OCI-LY3 (cell line): ENCODE data around the gene KCNQ1.

Experiments
- H2AFZ ChIP-seq: fragments of 200-600, 300-600 bp; shearing (Covaris generic); 2 replicates; pipeline ENCODE4 v1.6.0; 2014; ENCODE audit warnings: antibody characterized with exemption, low read depth, low read length
- H3K27ac ChIP-seq: fragments of 200-600, 300-600 bp; sonication (generic); 2 replicates; pipeline ENCODE4 v1.5.1; 2014; ENCODE audit warnings: mild to moderate bottlenecking, low read length, moderate library complexity, mixed read lengths
- H3K27me3 ChIP-seq: fragments of 200-600, 300-600 bp; sonication (generic); 2 replicates; pipeline ENCODE4 v1.6.1; 2014; ENCODE audit warnings: low read depth, low read length, mixed read lengths
- H3K36me3 ChIP-seq: fragments of 200-600, 300-600 bp; sonication (generic); replicated peaks from 2 replicates; pipeline ENCODE3; 2014; ENCODE audit warnings: low read depth, low read length, mixed read lengths
- H3K4me1 ChIP-seq: fragments of 300-600, 200-600 bp; sonication (generic); 2 replicates; pipeline ENCODE4 v1.6.1; 2014; ENCODE audit warnings: low read length, mixed read lengths
- H3K4me2 ChIP-seq: fragments of 200-600, 300-600 bp; sonication (generic); 2 replicates; pipeline ENCODE4 v1.6.1; 2014; ENCODE audit warnings: low read length, mixed read lengths
- H3K4me3 ChIP-seq: fragments of 300-600, 200-600 bp; sonication (generic); 2 replicates; pipeline ENCODE4 v1.5.1; 2014; ENCODE audit warnings: antibody characterized with exemption, mild to moderate bottlenecking, low read length, moderate library complexity
- H3K79me2 ChIP-seq: fragments of 300-600, 200-600 bp; shearing (Covaris generic); 2 replicates; pipeline ENCODE4 v1.6.1; 2014; ENCODE audit warnings: mild to moderate bottlenecking, low read length, mixed read lengths
- H3K9ac ChIP-seq: fragments of 300-600, 200-600 bp; shearing (Covaris generic); 2 replicates; pipeline ENCODE4 v1.6.0; 2014; ENCODE audit warnings: mild to moderate bottlenecking, low read length, moderate library complexity
- H3K9me3 ChIP-seq: fragments of 200-600, 300-600 bp; shearing (Covaris generic); 2 replicates; pipeline ENCODE4 v1.6.1; 2014; ENCODE audit warnings: low read length, mixed read lengths; ENCODE audit not compliant: insufficient read depth
- H4K20me1 ChIP-seq: fragments of 200-600, 300-600 bp; sonication (generic); 2 replicates; pipeline ENCODE4 v1.6.1; 2016; ENCODE audit warnings: low read length, mixed read lengths; ENCODE audit not compliant: insufficient read depth
- CTCF ChIP-seq: fragments of 200-600, 300-600 bp; sonication (generic); IDR thresholded peaks from 2 replicates; pipeline ENCODE4 v1.5.1; 2014; ENCODE audit warnings: antibody characterized with exemption, low read length, low read depth
- EZH2phosphoT487 ChIP-seq: fragments of 200-600 bp; shearing (Covaris generic); IDR thresholded peaks from 2 replicates; pipeline ENCODE4 v1.6.1; 2018; ENCODE audit warnings: antibody characterized with exemption, mixed run types, low read depth

The KCNQ1 gene

GRCh38 chr11:2742611-2743426 is 298.0 kb downstream of the KCNQ1 start:
- H2AFZ ChIP-seq, result no peak overlapping the region
- no peak overlapping the region for H3K9ac ChIP-seq
- H3K4me1 ChIP-seq, result no peaks in the 10 kb centered on the region
- H3K27ac ChIP-seq, result no peak overlapping the region
- H4K20me1 ChIP-seq, result no peaks in the 10 kb centered on the region
- no peaks in the 10 kb centered on the region for H3K9me3 ChIP-seq
- H3K4me2 ChIP-seq, result no peak overlapping the region
- no peaks in the 10 kb centered on the region for H3K27me3 ChIP-seq
- no peaks in the 10 kb centered on the region for H3K79me2 ChIP-seq
- H3K4me3 ChIP-seq, result no peak overlapping the region
- no peaks in the 10 kb centered on the region for H3K36me3 ChIP-seq
- TF ChIP-seq CTCF (no peak), EZH2phosphoT487 (no peak)

DNA sequence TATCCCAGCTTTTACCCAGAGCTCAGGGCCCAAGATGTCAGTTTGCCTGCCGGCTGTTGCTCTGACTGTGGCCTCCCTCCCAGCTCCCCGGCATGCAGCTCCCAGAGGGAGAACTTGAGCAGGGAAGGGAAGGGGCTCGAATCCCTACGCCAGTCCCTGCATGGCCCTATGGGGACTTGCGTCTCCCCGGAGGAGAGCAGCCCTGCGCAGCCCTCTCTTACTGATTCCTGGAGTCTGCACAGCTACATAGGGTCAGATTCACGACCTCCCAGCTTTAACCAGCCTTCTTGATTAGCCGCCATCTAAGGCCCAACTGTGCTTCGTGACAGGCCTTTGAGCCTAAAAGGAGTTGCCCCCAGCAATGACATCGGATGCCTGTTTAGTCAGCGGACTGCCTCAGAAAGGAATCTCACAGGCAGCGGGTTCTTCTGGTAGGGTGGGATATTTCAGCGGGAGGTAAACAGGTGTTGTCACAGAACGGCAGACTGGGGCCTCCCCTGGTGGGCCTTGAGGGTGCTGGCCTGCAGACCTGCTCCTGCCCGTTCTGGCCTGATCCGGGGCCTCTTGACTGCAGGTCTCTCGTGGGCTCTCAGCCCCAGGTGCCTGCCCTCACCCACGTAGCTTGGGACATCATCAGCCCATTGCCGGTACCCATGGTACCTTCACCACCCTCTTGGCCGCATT is 298.8 kb downstream of the KCNQ1 start:
- Histone ChIP-seq H2AFZ (no peak overlapping the region), H3K79me2 (no peaks in the 10 kb centered on the region), H3K4me3 (no peak overlapping the region), H3K9me3 (no peaks in the 10 kb centered on the region), H3K4me1 (no peaks in the 10 kb centered on the region), H3K9ac (no peak overlapping the region), H3K27me3 (no peaks in the 10 kb centered on the region), H3K27ac (no peak overlapping the region), H4K20me1 (no peaks in the 10 kb centered on the region), H3K4me2 (no peak overlapping the region), H3K36me3 (no peaks in the 10 kb centered on the region)
- TF ChIP-seq EZH2phosphoT487 (no peak), CTCF (no peak)

- no peaks in the 10 kb centered on the region for H4K20me1 ChIP-seq
- no peak for TF ChIP-seq EZH2phosphoT487
- TF ChIP-seq CTCF, result no peak
- no peak overlapping the region for H3K4me2 ChIP-seq
- H3K9ac ChIP-seq, result no peak overlapping the region
- H3K4me3 ChIP-seq, result no peak overlapping the region
- H3K27me3 ChIP-seq, result no peaks in the 10 kb centered on the region
- H3K79me2 ChIP-seq, result no peaks in the 10 kb centered on the region
- no peaks in the 10 kb centered on the region for H3K4me1 ChIP-seq
- no peaks in the 10 kb centered on the region for H3K36me3 ChIP-seq
- H2AFZ ChIP-seq, result no peak overlapping the region
- no peak overlapping the region for H3K27ac ChIP-seq
- H3K9me3 ChIP-seq, result no peaks in the 10 kb centered on the region
Measured at GRCh38 chr11:2744166-2744565, 299.4 kb downstream of the KCNQ1 start.

DNA sequence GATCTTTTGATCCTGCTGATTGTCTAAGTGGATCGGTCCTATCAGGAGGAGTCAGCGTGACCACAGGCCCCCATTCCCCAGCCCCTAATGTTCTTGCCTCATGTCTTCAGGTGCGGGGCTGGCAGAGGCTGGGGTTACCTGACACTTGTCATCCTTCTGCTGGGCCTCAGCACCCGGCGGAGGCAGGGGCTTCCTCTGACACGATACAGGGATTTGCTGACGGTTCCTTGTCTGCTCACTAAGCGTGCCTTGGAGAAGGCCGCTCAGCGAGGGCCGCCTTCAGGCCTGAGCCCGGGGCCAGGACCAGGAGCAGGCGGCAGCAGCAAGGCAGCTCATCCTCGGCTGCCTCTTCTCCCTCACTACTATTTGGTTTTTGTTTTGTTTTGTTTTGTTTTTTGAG is 300.7 kb downstream of the KCNQ1 start:
- Histone ChIP-seq H3K36me3 (no peaks in the 10 kb centered on the region), H3K4me2 (no peak overlapping the region), H3K4me1 (no peaks in the 10 kb centered on the region), H3K27me3 (no peaks in the 10 kb centered on the region), H4K20me1 (no peaks in the 10 kb centered on the region), H3K9ac (no peak overlapping the region), H3K9me3 (no peaks in the 10 kb centered on the region), H2AFZ (no peak overlapping the region), H3K79me2 (no peaks in the 10 kb centered on the region), H3K27ac (no peak overlapping the region), H3K4me3 (no peak overlapping the region)
- no peak for TF ChIP-seq EZH2phosphoT487
- no peak for TF ChIP-seq CTCF
